ENCODE data around the gene ZFAND3. TPM values are rescaled to one million over a fixed set of nuclear protein-coding genes. Genes with fewer than 3 reads are reported as not detected.

The ZFAND3 gene
- polyA plus RNA-seq, 1 donor from 2014 or later, result 19.7 TPM

DNA sequence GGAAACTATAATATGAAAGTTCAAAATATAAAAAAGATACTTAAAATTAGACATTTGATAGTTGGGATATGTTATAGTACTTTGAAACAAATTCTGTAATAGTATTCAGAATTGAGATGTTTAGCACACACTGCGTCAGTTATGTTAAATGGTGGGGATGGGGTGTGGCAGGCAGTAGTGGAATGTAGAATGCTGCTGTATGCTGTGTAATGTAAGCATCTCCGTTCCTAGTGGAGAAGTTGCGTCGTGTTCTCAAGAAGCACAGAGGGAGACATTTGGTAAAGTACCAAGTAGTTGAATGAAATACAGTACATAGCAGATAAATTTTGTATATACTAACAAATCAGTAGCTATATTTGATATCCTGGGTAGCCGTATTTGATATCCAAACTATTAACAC lies 192.4 kb downstream of the ZFAND3 start:
- Histone ChIP-seq H3K9ac (ENCODE audit: low read length) (no peak overlapping the region), H3K4me2 (ENCODE audit: low read length) (no peak overlapping the region), H3K27ac (ENCODE audit: low read length) (no peak overlapping the region), H3K79me2 (replicated peaks; ENCODE audit: insufficient read depth, low read length) (peaks cover 13% of the 10 kb centered on the region), H3K9me3 (ENCODE audit: low read length) (peaks cover 4% of the 10 kb centered on the region), H2AFZ (ENCODE audit: low read depth, low read length) (no peak overlapping the region), H3K27me3 (ENCODE audit: insufficient read depth, low read depth, low read length) (no peaks in the 10 kb centered on the region), H3K9me2 (ENCODE audit: insufficient read depth, low read length) (no peaks in the 10 kb centered on the region), H3K36me3 (ENCODE audit: insufficient read depth, low read length) (no peaks in the 10 kb centered on the region), H3F3A (ENCODE audit: insufficient read depth, low read length, poor library complexity, severe bottlenecking) (no peaks in the 10 kb centered on the region), H4K20me1 (ENCODE audit: insufficient read depth) (no peaks in the 10 kb centered on the region), H3K4me3 (ENCODE audit: low read length) (no peak overlapping the region)
- TF ChIP-seq TAF1 (IDR thresholded peaks at IDR 0.05; ENCODE audit: low read depth), result no peak
- TF ChIP-seq, protein P1, sequence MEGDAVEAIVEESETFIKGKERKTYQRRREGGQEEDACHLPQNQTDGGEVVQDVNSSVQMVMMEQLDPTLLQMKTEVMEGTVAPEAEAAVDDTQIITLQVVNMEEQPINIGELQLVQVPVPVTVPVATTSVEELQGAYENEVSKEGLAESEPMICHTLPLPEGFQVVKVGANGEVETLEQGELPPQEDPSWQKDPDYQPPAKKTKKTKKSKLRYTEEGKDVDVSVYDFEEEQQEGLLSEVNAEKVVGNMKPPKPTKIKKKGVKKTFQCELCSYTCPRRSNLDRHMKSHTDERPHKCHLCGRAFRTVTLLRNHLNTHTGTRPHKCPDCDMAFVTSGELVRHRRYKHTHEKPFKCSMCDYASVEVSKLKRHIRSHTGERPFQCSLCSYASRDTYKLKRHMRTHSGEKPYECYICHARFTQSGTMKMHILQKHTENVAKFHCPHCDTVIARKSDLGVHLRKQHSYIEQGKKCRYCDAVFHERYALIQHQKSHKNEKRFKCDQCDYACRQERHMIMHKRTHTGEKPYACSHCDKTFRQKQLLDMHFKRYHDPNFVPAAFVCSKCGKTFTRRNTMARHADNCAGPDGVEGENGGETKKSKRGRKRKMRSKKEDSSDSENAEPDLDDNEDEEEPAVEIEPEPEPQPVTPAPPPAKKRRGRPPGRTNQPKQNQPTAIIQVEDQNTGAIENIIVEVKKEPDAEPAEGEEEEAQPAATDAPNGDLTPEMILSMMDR (IDR thresholded peaks at IDR 0.05; ENCODE audit: poor library complexity, severe bottlenecking), result no peak
- TF ChIP-seq SMC3 (conservative IDR thresholded peaks at IDR 0.05; ENCODE audit: poor library complexity), result no peak

DNA sequence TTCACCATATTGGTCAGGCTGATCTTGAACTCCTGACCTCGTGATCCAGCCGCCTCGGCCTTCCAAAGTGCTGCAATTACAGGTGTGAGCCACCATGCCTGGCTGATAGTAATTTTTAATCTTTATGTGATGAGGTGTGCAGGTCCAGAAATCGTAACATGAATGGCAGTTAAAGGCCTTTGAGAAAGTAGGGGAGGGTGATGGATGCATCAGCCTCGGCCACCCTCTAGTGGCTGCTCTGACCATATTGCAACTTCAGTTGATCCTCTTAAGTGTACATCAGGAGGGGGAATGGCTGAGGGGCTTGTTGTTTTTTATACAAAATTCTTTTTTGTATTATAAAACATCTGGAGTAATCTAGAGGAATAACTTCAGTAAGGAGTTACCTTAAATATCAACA lies 193.0 kb downstream of the ZFAND3 start:
- no peak overlapping the region for H3K4me2 ChIP-seq (ENCODE audit: low read length)
- peaks cover 4% of the 10 kb centered on the region for H3K9me3 ChIP-seq (ENCODE audit: low read length)
- no peaks in the 10 kb centered on the region for H3K27me3 ChIP-seq (ENCODE audit: insufficient read depth, low read depth, low read length)
- H4K20me1 ChIP-seq (ENCODE audit: insufficient read depth), result no peaks in the 10 kb centered on the region
- H3K36me3 ChIP-seq (ENCODE audit: insufficient read depth, low read length), result no peaks in the 10 kb centered on the region
- TF ChIP-seq EZH2 (IDR thresholded peaks at IDR 0.05; ENCODE audit: borderline replicate concordance, insufficient read depth, low read length, poor library complexity, severe bottlenecking) (no peak), MXI1 (conservative IDR thresholded peaks at IDR 0.05; ENCODE audit: poor library complexity, severe bottlenecking) (no peak), POLR2AphosphoS5 (IDR thresholded peaks at IDR 0.05) (no peak), RAD21 (conservative IDR thresholded peaks at IDR 0.05) (peak; percentile 51), SMC3 (conservative IDR thresholded peaks at IDR 0.05; ENCODE audit: poor library complexity) (peak; percentile 36), TAF1 (IDR thresholded peaks at IDR 0.05; ENCODE audit: low read depth) (no peak), EP300 (conservative IDR thresholded peaks at IDR 0.05; ENCODE audit: poor library complexity, severe bottlenecking) (no peak)
- TF ChIP-seq, protein P2, sequence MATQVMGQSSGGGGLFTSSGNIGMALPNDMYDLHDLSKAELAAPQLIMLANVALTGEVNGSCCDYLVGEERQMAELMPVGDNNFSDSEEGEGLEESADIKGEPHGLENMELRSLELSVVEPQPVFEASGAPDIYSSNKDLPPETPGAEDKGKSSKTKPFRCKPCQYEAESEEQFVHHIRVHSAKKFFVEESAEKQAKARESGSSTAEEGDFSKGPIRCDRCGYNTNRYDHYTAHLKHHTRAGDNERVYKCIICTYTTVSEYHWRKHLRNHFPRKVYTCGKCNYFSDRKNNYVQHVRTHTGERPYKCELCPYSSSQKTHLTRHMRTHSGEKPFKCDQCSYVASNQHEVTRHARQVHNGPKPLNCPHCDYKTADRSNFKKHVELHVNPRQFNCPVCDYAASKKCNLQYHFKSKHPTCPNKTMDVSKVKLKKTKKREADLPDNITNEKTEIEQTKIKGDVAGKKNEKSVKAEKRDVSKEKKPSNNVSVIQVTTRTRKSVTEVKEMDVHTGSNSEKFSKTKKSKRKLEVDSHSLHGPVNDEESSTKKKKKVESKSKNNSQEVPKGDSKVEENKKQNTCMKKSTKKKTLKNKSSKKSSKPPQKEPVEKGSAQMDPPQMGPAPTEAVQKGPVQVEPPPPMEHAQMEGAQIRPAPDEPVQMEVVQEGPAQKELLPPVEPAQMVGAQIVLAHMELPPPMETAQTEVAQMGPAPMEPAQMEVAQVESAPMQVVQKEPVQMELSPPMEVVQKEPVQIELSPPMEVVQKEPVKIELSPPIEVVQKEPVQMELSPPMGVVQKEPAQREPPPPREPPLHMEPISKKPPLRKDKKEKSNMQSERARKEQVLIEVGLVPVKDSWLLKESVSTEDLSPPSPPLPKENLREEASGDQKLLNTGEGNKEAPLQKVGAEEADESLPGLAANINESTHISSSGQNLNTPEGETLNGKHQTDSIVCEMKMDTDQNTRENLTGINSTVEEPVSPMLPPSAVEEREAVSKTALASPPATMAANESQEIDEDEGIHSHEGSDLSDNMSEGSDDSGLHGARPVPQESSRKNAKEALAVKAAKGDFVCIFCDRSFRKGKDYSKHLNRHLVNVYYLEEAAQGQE (IDR thresholded peaks at IDR 0.05; ENCODE audit: borderline replicate concordance), result no peak
- TF ChIP-seq, protein P1 (IDR thresholded peaks at IDR 0.05; ENCODE audit: poor library complexity, severe bottlenecking), result peak; percentile 37
- no peak overlapping the region for H3K9ac ChIP-seq (ENCODE audit: low read length)
- no peak overlapping the region for H2AFZ ChIP-seq (ENCODE audit: low read depth, low read length)
- H3K9me2 ChIP-seq (ENCODE audit: insufficient read depth, low read length), result no peaks in the 10 kb centered on the region
- H3F3A ChIP-seq (ENCODE audit: insufficient read depth, low read length, poor library complexity, severe bottlenecking), result no peaks in the 10 kb centered on the region
- H3K79me2 ChIP-seq (replicated peaks; ENCODE audit: insufficient read depth, low read length), result peaks cover 13% of the 10 kb centered on the region
- H3K27ac ChIP-seq (ENCODE audit: low read length), result no peak overlapping the region
- H3K4me3 ChIP-seq (ENCODE audit: low read length), result no peak overlapping the region

All from neural cell (in vitro differentiated cells).